Calu3 (cell line): ENCODE measurements around the gene COG1. TPM values are rescaled to one million over a fixed set of nuclear protein-coding genes. Genes with fewer than 3 reads are reported as not detected.

Source experiments
- BruUV-seq: library from RNA; stranded (reverse); fragments of 400-500 nt; replicated peaks from 2 replicates; lab custom pipeline; 2021; lab: Mats Ljungman, UMichigan
- CTCF ChIA-PET: fragments of 300-600 bp; sonication (Branson Sonifier 250); formaldehyde crosslinking; loops from one replicate; lab custom pipeline; 2022; ENCODE audit warnings: antibody characterized with exemption; lab: Charles Lee
- DNase-seq: peaks from one replicate; pipeline ENCODE4 v3.0.0; 2022
- H3K27ac Mint-ChIP-seq: one replicate; pipeline ENCODE4 v1.8.0; 2022; ENCODE audit warnings: mixed read lengths; ENCODE audit not compliant: unreplicated experiment
- H3K27me3 Mint-ChIP-seq: one replicate; pipeline ENCODE4 v1.8.0; 2022; ENCODE audit warnings: mixed read lengths; ENCODE audit not compliant: unreplicated experiment
- H3K36me3 Mint-ChIP-seq: one replicate; pipeline ENCODE4 v1.8.0; 2022; ENCODE audit warnings: mild to moderate bottlenecking, moderate library complexity, mixed read lengths; ENCODE audit not compliant: insufficient read depth, unreplicated experiment
- H3K4me1 Mint-ChIP-seq: one replicate; pipeline ENCODE4 v1.8.0; 2022; ENCODE audit warnings: mild to moderate bottlenecking, low read depth, mixed read lengths; ENCODE audit not compliant: unreplicated experiment
- H3K4me3 Mint-ChIP-seq: one replicate; pipeline ENCODE4 v1.8.0; 2022; ENCODE audit warnings: mild to moderate bottlenecking, low read depth, moderate library complexity, mixed read lengths; ENCODE audit not compliant: unreplicated experiment
- H3K9me3 Mint-ChIP-seq: one replicate; pipeline ENCODE4 v1.8.0; 2022; ENCODE audit warnings: low read depth, mixed read lengths; ENCODE audit not compliant: unreplicated experiment
- CTCF ChIP-seq: fragments of 200-600 bp; IDR thresholded peaks from one replicate; pipeline ENCODE4 v1.8.0; 2022; ENCODE audit warnings: antibody characterized with exemption; ENCODE audit not compliant: unreplicated experiment
- intact Hi-C: fragments of 100-400 bp; cut with micrococcal nuclease; formaldehyde crosslinking; loops from one replicate; pipeline ENCODE4 v1.10.0; 2022; ENCODE audit not compliant: unreplicated experiment
- total RNA-seq: library from RNA; stranded (reverse); gene quantifications from 2 replicates; pipeline ENCODE4 v1.2.3, GENCODE V29; 2022

The COG1 gene
- total RNA-seq, 1 experiment from 2014 or later = 37.7 TPM

GRCh38 chr17:73179387-73179786 is 13.5 kb upstream of the COG1 start:
- intact Hi-C loops = no loop called here
- H3K4me3 Mint-ChIP-seq = no peak overlapping the region
- H3K27ac Mint-ChIP-seq = no peak overlapping the region
- no peaks in the 10 kb centered on the region for H3K27me3 Mint-ChIP-seq
- CTCF ChIA-PET = no interaction called here
- TF ChIP-seq CTCF = no peak
- H3K36me3 Mint-ChIP-seq = peaks cover under 1% of the 10 kb centered on the region
- BruUV-seq = no TSS peak
- no peaks in the 10 kb centered on the region for H3K9me3 Mint-ChIP-seq
- no peaks in the 10 kb centered on the region for H3K4me1 Mint-ChIP-seq
- no peak for DNase-seq

- no peak for TF ChIP-seq CTCF
- no peak overlapping the region for H3K27ac Mint-ChIP-seq
- no peak overlapping the region for H3K4me3 Mint-ChIP-seq
- no peaks in the 10 kb centered on the region for H3K9me3 Mint-ChIP-seq
- DNase-seq = no peak
- intact Hi-C loops = no loop called here
- no peaks in the 10 kb centered on the region for H3K27me3 Mint-ChIP-seq
- CTCF ChIA-PET = no interaction called here
- no TSS peak for BruUV-seq
- H3K36me3 Mint-ChIP-seq = no peaks in the 10 kb centered on the region
- no peaks in the 10 kb centered on the region for H3K4me1 Mint-ChIP-seq
Observed at GRCh38 chr17:73179878-73180277, 13.0 kb upstream of the COG1 start.

- CTCF ChIA-PET = no interaction called here
- no TSS peak for BruUV-seq
- H3K4me3 Mint-ChIP-seq = no peak overlapping the region
- TF ChIP-seq CTCF = no peak
- no peak overlapping the region for H3K27ac Mint-ChIP-seq
- DNase-seq = no peak
- no peaks in the 10 kb centered on the region for H3K27me3 Mint-ChIP-seq
- no peaks in the 10 kb centered on the region for H3K4me1 Mint-ChIP-seq
- intact Hi-C loops = no loop called here
- no peaks in the 10 kb centered on the region for H3K36me3 Mint-ChIP-seq
- H3K9me3 Mint-ChIP-seq = no peaks in the 10 kb centered on the region
Observed at GRCh38 chr17:73182616-73183310, 10.1 kb upstream of the COG1 start.

GRCh38 chr17:73184136-73184993 is 8.5 kb upstream of the COG1 start:
- no peaks in the 10 kb centered on the region for H3K4me1 Mint-ChIP-seq
- no peaks in the 10 kb centered on the region for H3K36me3 Mint-ChIP-seq
- no peak overlapping the region for H3K27ac Mint-ChIP-seq
- H3K9me3 Mint-ChIP-seq = no peaks in the 10 kb centered on the region
- no peak for DNase-seq
- CTCF ChIA-PET = no interaction called here
- no peak overlapping the region for H3K4me3 Mint-ChIP-seq
- BruUV-seq = no TSS peak
- no peaks in the 10 kb centered on the region for H3K27me3 Mint-ChIP-seq
- intact Hi-C loops = no loop called here
- no peak for TF ChIP-seq CTCF
